Measurements from ENCODE around the gene DIAPH2.

DIAPH2 gene

GRCh38 chrX:97524340-97524739, 839.7 kb downstream of the DIAPH2 start:
- DNase-seq (ENCODE audit: low read depth): no peak
- no peak for TF ChIP-seq MYC (IDR thresholded peaks at IDR 0.05; ENCODE audit: low read depth, low read length)
- no peak for TF ChIP-seq CTCF (IDR thresholded peaks at IDR 0.05; ENCODE audit: low read depth, low read length)
- TF ChIP-seq POLR2A (IDR thresholded peaks at IDR 0.05; ENCODE audit: extremely low read depth, insufficient read length): no peak
- TF ChIP-seq MAX (IDR thresholded peaks at IDR 0.05; ENCODE audit: low read depth, low read length): no peak
- no peak overlapping the region for H3K4me3 ChIP-seq (ENCODE audit: low read depth, low read length)

GRCh38 chrX:97524997-97525396, 840.4 kb downstream of the DIAPH2 start:
- no peak for DNase-seq (ENCODE audit: low read depth)
- TF ChIP-seq CTCF (IDR thresholded peaks at IDR 0.05; ENCODE audit: low read depth, low read length): no peak
- no peak for TF ChIP-seq MAX (IDR thresholded peaks at IDR 0.05; ENCODE audit: low read depth, low read length)
- no peak for TF ChIP-seq POLR2A (IDR thresholded peaks at IDR 0.05; ENCODE audit: extremely low read depth, insufficient read length)
- TF ChIP-seq MYC (IDR thresholded peaks at IDR 0.05; ENCODE audit: low read depth, low read length): no peak
- no peak overlapping the region for H3K4me3 ChIP-seq (ENCODE audit: low read depth, low read length)

GRCh38 chrX:97525981-97526380, 841.3 kb downstream of the DIAPH2 start:
- H3K4me3 ChIP-seq (ENCODE audit: low read depth, low read length): no peak overlapping the region
- no peak for TF ChIP-seq MYC (IDR thresholded peaks at IDR 0.05; ENCODE audit: low read depth, low read length)
- no peak for TF ChIP-seq MAX (IDR thresholded peaks at IDR 0.05; ENCODE audit: low read depth, low read length)
- TF ChIP-seq POLR2A (IDR thresholded peaks at IDR 0.05; ENCODE audit: extremely low read depth, insufficient read length): no peak
- no peak for TF ChIP-seq CTCF (IDR thresholded peaks at IDR 0.05; ENCODE audit: low read depth, low read length)
- DNase-seq (ENCODE audit: low read depth): no peak

- no peak overlapping the region for H3K4me3 ChIP-seq (ENCODE audit: low read depth, low read length)
- peak; percentile 1 for DNase-seq (ENCODE audit: low read depth)
- TF ChIP-seq MAX (IDR thresholded peaks at IDR 0.05; ENCODE audit: low read depth, low read length) (no peak), MYC (IDR thresholded peaks at IDR 0.05; ENCODE audit: low read depth, low read length) (no peak), CTCF (IDR thresholded peaks at IDR 0.05; ENCODE audit: low read depth, low read length) (no peak), POLR2A (IDR thresholded peaks at IDR 0.05; ENCODE audit: extremely low read depth, insufficient read length) (no peak)
Measured at GRCh38 chrX:97527725-97528124, 843.1 kb downstream of the DIAPH2 start.

GRCh38 chrX:97529536-97530200, 845.0 kb downstream of the DIAPH2 start:
- DNase-seq (ENCODE audit: low read depth): no peak
- TF ChIP-seq MAX (IDR thresholded peaks at IDR 0.05; ENCODE audit: low read depth, low read length) (no peak), POLR2A (IDR thresholded peaks at IDR 0.05; ENCODE audit: extremely low read depth, insufficient read length) (no peak), MYC (IDR thresholded peaks at IDR 0.05; ENCODE audit: low read depth, low read length) (no peak), CTCF (IDR thresholded peaks at IDR 0.05; ENCODE audit: low read depth, low read length) (no peak)
- H3K4me3 ChIP-seq (ENCODE audit: low read depth, low read length): no peak overlapping the region

Data from NB4 (cell line).